CD4-positive, CD25-positive, alpha-beta regulatory T cell (primary cell): Measurements from ENCODE around the gene SERPINA4. TPM values are rescaled to one million over a fixed set of nuclear protein-coding genes. Genes with fewer than 3 reads are reported as not detected.

ENCODE experiments used
- ATAC-seq, 2 donors: fragments of 150-1000 bp; cut with Tn5 transposase; one replicate each; pipeline ENCODE4 v1.10.0; 2021; ENCODE audit warnings: low read depth in 2 of 2, moderate number of reproducible peaks in 2 of 2, moderate library complexity in 1 of 2
- DNase-seq, 3 donors: peaks; one replicate each; pipeline versions ENCODE4 v3.0.0 to v3.0.0-alpha.2; 2012 to 2022; ENCODE audit warnings: mixed read lengths in 1 of 3
- H3K27ac ChIP-seq: one replicate; pipeline ENCODE4 v1.7.0; 2013; ENCODE audit warnings: mild to moderate bottlenecking, low read length; ENCODE audit not compliant: insufficient read depth, poor library complexity, severe bottlenecking
- H3K27me3 ChIP-seq: one replicate; pipeline ENCODE4 v1.7.0; 2013; ENCODE audit warnings: low read length; ENCODE audit not compliant: control insufficient read depth, insufficient read depth
- H3K36me3 ChIP-seq: one replicate; pipeline ENCODE4 v1.7.0; 2013; ENCODE audit warnings: mild to moderate bottlenecking, low read length, moderate library complexity; ENCODE audit not compliant: control insufficient read depth, insufficient read depth
- H3K4me1 ChIP-seq: 2 replicates; pipeline ENCODE4 v1.7.0; 2013; ENCODE audit warnings: mild to moderate bottlenecking, low read length; ENCODE audit not compliant: insufficient read depth, control insufficient read depth, poor library complexity, severe bottlenecking
- H3K4me3 ChIP-seq: one replicate; pipeline ENCODE4 v1.7.0; 2013; ENCODE audit warnings: low read depth, mild to moderate bottlenecking, low read length, moderate library complexity
- H3K9me3 ChIP-seq, 2 experiments: 1 replicate in 1 of 2; 2 replicates in 1 of 2; pipeline ENCODE4 v1.7.0; 2013; ENCODE audit warnings: low read length in 2 of 2, mild to moderate bottlenecking in 1 of 2, moderate library complexity in 1 of 2; ENCODE audit not compliant: control insufficient read depth in 2 of 2
- H3K27ac Mint-ChIP-seq, 3 donors: one replicate each; pipeline ENCODE4 v1.8.0; 2020 to 2022; ENCODE audit warnings: mild to moderate bottlenecking in 3 of 3, mixed read lengths in 3 of 3, moderate library complexity in 2 of 3
- H3K27me3 Mint-ChIP-seq: one replicate; pipeline ENCODE4 v1.8.0; 2022; ENCODE audit warnings: mild to moderate bottlenecking, mixed read lengths
- H3K36me3 Mint-ChIP-seq: one replicate; pipeline ENCODE4 v1.8.0; 2020; ENCODE audit warnings: mixed read lengths
- H3K4me1 Mint-ChIP-seq, 4 donors: one replicate each; pipeline ENCODE4 v1.8.0; 2020 to 2022; ENCODE audit warnings: mixed read lengths in 4 of 4, mild to moderate bottlenecking in 1 of 4
- H3K4me3 Mint-ChIP-seq, 4 donors: one replicate each; pipeline ENCODE4 v1.8.0; 2020 to 2022; ENCODE audit warnings: mild to moderate bottlenecking in 4 of 4, mixed read lengths in 4 of 4, moderate library complexity in 3 of 4
- H3K9me3 Mint-ChIP-seq, 7 donors: one replicate each; pipeline ENCODE4 v1.8.0; 2020 to 2022; ENCODE audit warnings: mixed read lengths in 7 of 7, mild to moderate bottlenecking in 3 of 7, moderate library complexity in 2 of 7
- polyA plus RNA-seq, 4 donors: library from polyadenylated mRNA; unstranded; fragments of 300-500 nt; fragmentation: Illumina TruSeq; gene quantifications; one replicate each; pipeline ENCODE4 v1.2.3, GENCODE V29; 2021
- total RNA-seq: library from RNA; stranded (reverse); gene quantifications from one replicate; pipeline ENCODE4 v1.2.3, GENCODE V29; 2022

Gene SERPINA4
- total and polyA plus RNA-seq, 5 donors from 2014 or later: not detected

DNA sequence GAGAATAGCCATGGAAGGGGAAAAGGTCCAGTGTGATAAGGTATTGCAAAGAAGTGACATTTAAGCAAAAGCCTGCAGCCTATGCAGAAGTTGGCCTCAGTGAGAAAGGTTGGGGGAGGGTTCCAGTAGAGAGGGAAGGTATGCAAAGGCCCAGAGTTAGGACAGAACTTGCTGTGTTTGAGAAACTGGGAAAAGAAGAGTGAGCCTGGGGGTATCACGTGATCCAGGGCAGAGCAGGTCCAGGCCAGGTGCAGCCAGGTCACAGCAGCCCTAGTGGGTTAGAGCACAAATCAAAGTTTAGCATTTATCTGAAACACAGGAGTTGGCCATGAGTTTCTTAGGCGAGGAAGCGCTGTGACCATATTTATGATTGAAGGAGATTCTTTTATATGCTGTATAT, 21.6 kb downstream of the SERPINA4 start:
- Histone ChIP-seq H3K9me3 (no peaks in the 10 kb centered on the region), H3K4me1 (no peaks in the 10 kb centered on the region), H3K4me3 (no peak overlapping the region), H3K36me3 (no peaks in the 10 kb centered on the region), H3K27ac (no peak overlapping the region), H3K27me3 (no peaks in the 10 kb centered on the region)
- Mint-ChIP-seq H3K27me3 (no peaks in the 10 kb centered on the region), H3K4me3 (no peak overlapping the region), H3K27ac (no peak overlapping the region), H3K4me1 (no peaks in the 10 kb centered on the region), H3K36me3 (no peaks in the 10 kb centered on the region), H3K9me3 (peaks cover 0 to 7% (median 0%) of the 10 kb centered on the region in 7 donors)
- ATAC-seq (no peak), DNase-seq (no peak)

DNA sequence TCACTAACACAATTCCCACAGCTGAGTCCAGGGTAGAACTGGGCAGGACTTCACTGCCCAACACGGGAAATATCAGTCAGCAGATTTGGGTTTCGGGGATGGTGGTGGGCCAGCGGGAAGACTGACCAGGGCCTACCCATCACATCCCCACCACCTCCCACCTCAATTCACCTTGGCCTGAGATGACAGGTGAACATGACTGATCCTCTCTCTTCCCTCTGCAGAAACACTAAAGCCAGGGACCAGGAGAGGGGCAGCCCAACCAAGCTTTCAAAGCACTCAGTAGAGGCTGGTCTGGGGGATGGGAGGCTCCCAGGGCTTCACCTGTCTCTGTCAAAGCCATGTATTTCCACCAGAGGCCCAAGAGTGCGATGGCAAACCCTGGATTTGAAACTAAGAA, 22.3 kb downstream of the SERPINA4 start:
- DNase-seq: no peak
- H3K27me3 Mint-ChIP-seq: no peaks in the 10 kb centered on the region
- H3K27ac ChIP-seq: no peak overlapping the region
- no peaks in the 10 kb centered on the region for H3K9me3 ChIP-seq
- H3K4me1 ChIP-seq: no peaks in the 10 kb centered on the region
- peaks cover 0 to 7% (median 0%) of the 10 kb centered on the region in 7 donors for H3K9me3 Mint-ChIP-seq
- ATAC-seq: no peak
- no peaks in the 10 kb centered on the region for H3K27me3 ChIP-seq
- no peaks in the 10 kb centered on the region for H3K36me3 ChIP-seq
- no peaks in the 10 kb centered on the region for H3K36me3 Mint-ChIP-seq
- H3K4me3 ChIP-seq: no peak overlapping the region
- H3K4me3 Mint-ChIP-seq: no peak overlapping the region
- no peaks in the 10 kb centered on the region for H3K4me1 Mint-ChIP-seq
- no peak overlapping the region for H3K27ac Mint-ChIP-seq

DNA sequence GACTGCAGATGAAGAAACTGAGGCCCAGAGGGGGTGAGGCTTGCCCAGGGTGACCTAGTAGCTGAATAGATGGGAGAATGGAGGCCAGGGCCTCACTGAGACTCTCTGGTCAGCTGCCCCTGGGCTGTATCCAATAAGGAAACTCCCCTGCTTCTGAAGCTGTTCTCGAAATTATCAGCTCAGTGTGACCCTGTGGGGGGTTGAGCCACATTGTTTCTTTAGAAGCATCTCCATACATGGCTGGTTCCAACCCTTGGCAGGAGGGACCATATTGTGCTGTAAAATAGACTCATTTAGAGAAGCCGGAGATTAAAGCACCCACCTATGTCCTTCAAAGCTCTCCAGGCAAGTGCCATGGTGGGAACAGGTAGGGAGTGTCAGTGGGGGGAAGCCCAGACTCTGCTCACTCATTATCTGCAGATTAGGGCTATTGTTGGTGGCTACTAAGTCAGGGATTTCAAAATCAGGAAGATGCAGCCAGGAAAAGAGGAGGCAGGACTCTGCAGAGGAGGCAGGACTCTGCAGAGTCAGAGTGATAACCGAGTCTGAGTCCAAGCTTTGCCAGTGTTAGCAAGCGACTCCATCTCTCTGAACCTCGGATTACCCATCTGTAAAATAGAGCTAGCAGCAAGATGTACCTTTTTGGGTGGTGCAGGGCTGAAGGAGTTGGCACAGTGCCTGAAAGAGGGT, 23.5 kb downstream of the SERPINA4 start:
- Histone ChIP-seq H3K27me3 (no peaks in the 10 kb centered on the region), H3K27ac (no peak overlapping the region), H3K4me1 (no peaks in the 10 kb centered on the region), H3K4me3 (no peak overlapping the region), H3K36me3 (no peaks in the 10 kb centered on the region), H3K9me3 (no peaks in the 10 kb centered on the region)
- Mint-ChIP-seq H3K36me3 (no peaks in the 10 kb centered on the region), H3K27ac (no peak overlapping the region), H3K4me3 (no peak overlapping the region), H3K9me3 (peaks cover 0 to 3% (median 0%) of the 10 kb centered on the region in 7 donors), H3K27me3 (no peaks in the 10 kb centered on the region), H3K4me1 (no peaks in the 10 kb centered on the region)
- ATAC-seq (no peak), DNase-seq (no peak)

DNA sequence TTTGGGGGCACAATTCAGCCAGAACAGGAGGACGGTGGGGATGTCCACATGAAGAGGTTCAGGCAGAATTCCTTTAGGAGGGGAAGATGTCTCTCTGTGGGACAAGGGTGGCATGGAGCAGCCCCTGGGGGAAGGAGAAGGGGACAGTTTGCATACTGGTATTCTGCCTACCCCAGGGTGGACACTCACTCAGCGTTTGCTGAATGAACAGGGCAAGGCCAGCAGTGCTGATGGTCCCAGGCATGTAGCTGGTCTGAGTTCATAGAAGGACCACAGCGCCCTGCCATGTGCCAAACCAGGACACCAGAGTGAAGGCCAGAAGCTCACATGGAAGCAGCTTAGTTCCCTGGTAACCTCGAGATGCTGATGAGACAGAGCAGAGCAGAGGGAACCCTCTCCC, 25.4 kb downstream of the SERPINA4 start:
- DNase-seq (no peak), ATAC-seq (no peak)
- Mint-ChIP-seq H3K4me1 (no peaks in the 10 kb centered on the region), H3K4me3 (no peak overlapping the region), H3K27me3 (no peaks in the 10 kb centered on the region), H3K9me3 (peaks cover 0 to 5% (median 0%) of the 10 kb centered on the region in 7 donors), H3K36me3 (no peaks in the 10 kb centered on the region), H3K27ac (no peak overlapping the region)
- H3K27me3 ChIP-seq: no peaks in the 10 kb centered on the region
- H3K27ac ChIP-seq: no peak overlapping the region
- no peaks in the 10 kb centered on the region for H3K4me1 ChIP-seq
- no peak overlapping the region for H3K4me3 ChIP-seq
- H3K9me3 ChIP-seq: no peaks in the 10 kb centered on the region
- H3K36me3 ChIP-seq: no peaks in the 10 kb centered on the region

DNA sequence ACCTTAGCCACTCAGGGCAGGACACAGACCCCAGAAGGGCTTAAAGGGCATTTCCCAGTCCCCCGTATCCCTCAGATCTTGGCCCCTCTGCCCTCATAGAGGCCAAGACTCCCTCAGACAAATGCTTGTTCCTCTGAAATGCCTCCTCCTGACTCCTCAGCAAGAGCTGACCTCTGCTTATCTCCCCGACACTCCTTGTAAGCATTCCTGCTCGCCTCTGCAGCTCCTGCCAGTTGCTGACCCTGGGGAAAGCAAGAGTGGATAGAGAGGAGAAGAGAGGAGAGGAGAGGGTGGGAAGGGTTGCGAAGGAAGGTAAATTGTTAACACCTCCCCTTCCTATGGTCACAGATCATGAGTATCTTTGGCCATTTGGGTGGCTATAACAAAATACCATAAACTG, 27.1 kb downstream of the SERPINA4 start:
- DNase-seq: no peak
- Histone ChIP-seq H3K4me1 (no peaks in the 10 kb centered on the region), H3K9me3 (no peaks in the 10 kb centered on the region), H3K36me3 (no peaks in the 10 kb centered on the region), H3K27ac (no peak overlapping the region), H3K27me3 (no peaks in the 10 kb centered on the region), H3K4me3 (no peak overlapping the region)
- peaks cover 0 to 5% (median 0%) of the 10 kb centered on the region in 7 donors for H3K9me3 Mint-ChIP-seq
- H3K4me1 Mint-ChIP-seq: no peaks in the 10 kb centered on the region
- no peak for ATAC-seq
- H3K4me3 Mint-ChIP-seq: no peak overlapping the region
- no peaks in the 10 kb centered on the region for H3K36me3 Mint-ChIP-seq
- no peaks in the 10 kb centered on the region for H3K27me3 Mint-ChIP-seq
- no peak overlapping the region for H3K27ac Mint-ChIP-seq

DNA sequence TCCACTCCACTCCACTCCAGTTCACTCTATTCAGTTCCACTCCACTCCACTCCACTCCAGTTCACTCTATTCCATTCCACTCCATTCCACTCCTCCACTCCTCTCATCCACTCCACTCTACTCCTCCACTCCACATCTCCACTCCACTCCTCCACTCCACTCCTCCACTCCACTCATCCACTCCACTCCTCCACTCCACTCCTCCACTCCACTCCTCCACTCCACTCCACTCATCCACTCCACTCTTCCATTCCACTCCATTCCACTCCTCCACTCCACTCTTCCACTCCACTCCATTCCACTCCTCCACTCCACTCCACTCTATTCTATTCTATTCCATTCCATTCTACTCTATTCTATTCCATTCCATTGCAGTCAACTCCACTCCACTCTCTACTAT, 29.8 kb downstream of the SERPINA4 start:
- H3K9me3 ChIP-seq: no peaks in the 10 kb centered on the region
- H3K27ac ChIP-seq: no peak overlapping the region
- Mint-ChIP-seq H3K9me3 (peaks cover 0 to 7% (median 0%) of the 10 kb centered on the region in 7 donors), H3K4me1 (no peaks in the 10 kb centered on the region), H3K27ac (no peak overlapping the region), H3K36me3 (no peaks in the 10 kb centered on the region), H3K4me3 (no peak overlapping the region), H3K27me3 (no peaks in the 10 kb centered on the region)
- no peaks in the 10 kb centered on the region for H3K36me3 ChIP-seq
- no peak for ATAC-seq
- H3K27me3 ChIP-seq: no peaks in the 10 kb centered on the region
- no peak for DNase-seq
- H3K4me1 ChIP-seq: no peaks in the 10 kb centered on the region
- H3K4me3 ChIP-seq: no peak overlapping the region

DNA sequence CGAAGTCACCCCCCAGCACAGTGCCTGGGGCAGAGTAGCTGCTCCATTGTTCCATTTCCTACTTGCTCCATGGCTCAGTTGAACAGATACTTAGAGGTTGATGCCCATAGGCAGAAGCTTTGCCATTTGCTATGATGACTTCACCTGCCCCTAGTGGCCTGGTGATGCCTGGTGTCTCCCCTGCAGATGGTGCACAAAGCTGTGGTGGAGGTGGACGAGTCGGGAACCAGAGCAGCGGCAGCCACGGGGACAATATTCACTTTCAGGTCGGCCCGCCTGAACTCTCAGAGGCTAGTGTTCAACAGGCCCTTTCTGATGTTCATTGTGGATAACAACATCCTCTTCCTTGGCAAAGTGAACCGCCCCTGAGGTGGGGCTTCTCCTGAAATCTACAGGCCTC, 30.6 kb downstream of the SERPINA4 start:
- Histone ChIP-seq H3K36me3 (no peaks in the 10 kb centered on the region), H3K4me3 (no peak overlapping the region), H3K4me1 (no peaks in the 10 kb centered on the region), H3K27ac (no peak overlapping the region), H3K9me3 (no peaks in the 10 kb centered on the region), H3K27me3 (no peaks in the 10 kb centered on the region)
- Mint-ChIP-seq H3K27me3 (no peaks in the 10 kb centered on the region), H3K4me3 (no peak overlapping the region), H3K4me1 (no peaks in the 10 kb centered on the region), H3K36me3 (no peaks in the 10 kb centered on the region), H3K27ac (no peak overlapping the region), H3K9me3 (peaks cover 0 to 7% (median 0%) of the 10 kb centered on the region in 7 donors)
- DNase-seq: no peak
- no peak for ATAC-seq

DNA sequence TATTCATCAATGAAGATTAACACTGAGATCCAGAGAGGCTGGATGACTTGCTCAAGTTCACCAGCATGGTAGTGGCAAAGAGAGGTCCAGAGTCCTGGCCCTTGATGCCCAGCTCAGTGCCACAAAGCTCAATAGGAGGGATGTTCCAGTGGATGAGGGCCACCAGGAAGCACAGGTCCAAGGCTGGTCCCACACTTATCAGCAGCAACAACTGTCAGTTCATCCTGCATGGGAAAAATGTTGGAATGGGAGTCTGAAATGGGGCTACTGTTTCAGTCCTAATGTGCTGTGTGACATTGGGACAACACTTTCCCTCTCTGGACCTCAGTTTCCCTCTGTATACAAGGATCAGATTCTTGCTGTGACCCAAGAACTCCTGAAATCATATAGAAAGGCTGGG, 31.2 kb downstream of the SERPINA4 start:
- H3K36me3 Mint-ChIP-seq: no peaks in the 10 kb centered on the region
- H3K36me3 ChIP-seq: no peaks in the 10 kb centered on the region
- no peak overlapping the region for H3K27ac ChIP-seq
- DNase-seq (no peak), ATAC-seq (no peak)
- no peaks in the 10 kb centered on the region for H3K27me3 Mint-ChIP-seq
- H3K9me3 ChIP-seq: no peaks in the 10 kb centered on the region
- H3K4me1 ChIP-seq: no peaks in the 10 kb centered on the region
- peaks cover 0 to 7% (median 0%) of the 10 kb centered on the region in 7 donors for H3K9me3 Mint-ChIP-seq
- H3K4me1 Mint-ChIP-seq: no peaks in the 10 kb centered on the region
- H3K4me3 ChIP-seq: no peak overlapping the region
- no peak overlapping the region for H3K27ac Mint-ChIP-seq
- no peaks in the 10 kb centered on the region for H3K27me3 ChIP-seq
- no peak overlapping the region for H3K4me3 Mint-ChIP-seq
